Mesothelial cell of epicardium (in vitro differentiated cells): ENCODE data around the gene PDGFB. TPM values are rescaled to one million over a fixed set of nuclear protein-coding genes. Genes with fewer than 3 reads are reported as not detected.

Source experiments
- DNase-seq, 2 experiments: peaks; one replicate each; pipeline ENCODE4 v3.0.0; 2021; ENCODE audit warnings: low spot score in 2 of 2; ENCODE audit not compliant: unreplicated experiment in 2 of 2
- H3K27ac Mint-ChIP-seq: 2 replicates; pipeline ENCODE4 v1.8.0; 2021; ENCODE audit warnings: mixed read lengths
- H3K27me3 Mint-ChIP-seq: 2 replicates; pipeline ENCODE4 v1.8.0; 2021; ENCODE audit warnings: low read depth, mixed read lengths
- H3K36me3 Mint-ChIP-seq: 2 replicates; pipeline ENCODE4 v1.8.0; 2021; ENCODE audit warnings: mixed read lengths
- H3K4me1 Mint-ChIP-seq: 2 replicates; pipeline ENCODE4 v1.8.0; 2021; ENCODE audit warnings: mixed read lengths
- H3K4me3 Mint-ChIP-seq: 2 replicates; pipeline ENCODE4 v1.8.0; 2021; ENCODE audit warnings: mild to moderate bottlenecking, moderate library complexity, mixed read lengths
- H3K9me3 Mint-ChIP-seq: 2 replicates; pipeline ENCODE4 v1.8.0; 2021; ENCODE audit warnings: mixed read lengths
- CTCF ChIP-seq: fragments of 200-600 bp; sonication (generic); IDR thresholded peaks from one replicate; pipeline ENCODE4 v1.5.0; 2021; ENCODE audit warnings: antibody characterized with exemption; ENCODE audit not compliant: unreplicated experiment
- total RNA-seq: library from RNA; stranded (reverse); gene quantifications from 3 replicates; pipeline ENCODE4 v1.2.1, GENCODE V29; 2021

PDGFB gene
- total RNA-seq, 1 donor from 2014 or later: 14.7 TPM

- H3K36me3 Mint-ChIP-seq: peaks cover 34% of the 10 kb centered on the region
- no peak for DNase-seq
- H3K27me3 Mint-ChIP-seq: no peaks in the 10 kb centered on the region
- H3K4me1 Mint-ChIP-seq: peaks cover 7% of the 10 kb centered on the region
- no peaks in the 10 kb centered on the region for H3K9me3 Mint-ChIP-seq
- no peak overlapping the region for H3K27ac Mint-ChIP-seq
- no peak overlapping the region for H3K4me3 Mint-ChIP-seq
- TF ChIP-seq CTCF: no peak
Measured at GRCh38 chr22:39227542-39228272, 17.1 kb downstream of the PDGFB start.

- TF ChIP-seq CTCF: no peak
- no peaks in the 10 kb centered on the region for H3K9me3 Mint-ChIP-seq
- no peak overlapping the region for H3K4me3 Mint-ChIP-seq
- H3K27ac Mint-ChIP-seq: no peak overlapping the region
- H3K36me3 Mint-ChIP-seq: peaks cover 40% of the 10 kb centered on the region
- H3K27me3 Mint-ChIP-seq: no peaks in the 10 kb centered on the region
- peaks cover 7% of the 10 kb centered on the region for H3K4me1 Mint-ChIP-seq
- DNase-seq: no peak
Measured at GRCh38 chr22:39226353-39226752, 18.4 kb downstream of the PDGFB start.

GRCh38 chr22:39225591-39225990 lies 19.2 kb downstream of the PDGFB start:
- Mint-ChIP-seq H3K9me3 (no peaks in the 10 kb centered on the region), H3K27me3 (no peaks in the 10 kb centered on the region), H3K36me3 (peaks cover 42% of the 10 kb centered on the region), H3K27ac (no peak overlapping the region), H3K4me3 (no peak overlapping the region), H3K4me1 (peaks cover 6% of the 10 kb centered on the region)
- no peak for DNase-seq
- TF ChIP-seq CTCF: no peak

GRCh38 chr22:39224550-39224949 lies 20.2 kb downstream of the PDGFB start:
- Mint-ChIP-seq H3K4me1 (peaks cover 2% of the 10 kb centered on the region), H3K27me3 (no peaks in the 10 kb centered on the region), H3K9me3 (peaks cover 4% of the 10 kb centered on the region), H3K27ac (no peak overlapping the region), H3K4me3 (no peak overlapping the region), H3K36me3 (peaks cover 42% of the 10 kb centered on the region)
- no peak for DNase-seq
- no peak for TF ChIP-seq CTCF

GRCh38 chr22:39223091-39223710 lies 21.6 kb downstream of the PDGFB start:
- H3K36me3 Mint-ChIP-seq: peaks cover 35% of the 10 kb centered on the region
- H3K4me1 Mint-ChIP-seq: peaks cover 2% of the 10 kb centered on the region
- DNase-seq: no peak
- H3K27me3 Mint-ChIP-seq: no peaks in the 10 kb centered on the region
- no peak for TF ChIP-seq CTCF
- peaks cover 4% of the 10 kb centered on the region for H3K9me3 Mint-ChIP-seq
- H3K4me3 Mint-ChIP-seq: no peak overlapping the region
- H3K27ac Mint-ChIP-seq: no peak overlapping the region
